ENCODE measurements around the gene CAPN11. TPM values are rescaled to one million over a fixed set of nuclear protein-coding genes. Genes with fewer than 3 reads are reported as not detected.

The CAPN11 gene
- total RNA-seq, 1 donor from 2014 or later = 0.25 TPM

- intact Hi-C loops (cut with micrococcal nuclease) = loop anchor here (2.0 kb wide), 1 partner anchor 54 kb away; no protein-coding TSS in a partner anchor
- Histone ChIP-seq H3K27ac (replicated peaks) (no peak overlapping the region), H3K36me3 (peaks cover 30% of the 10 kb centered on the region), H3K9me3 (replicated peaks) (no peaks in the 10 kb centered on the region), H3K27me3 (ENCODE audit: low read depth) (no peaks in the 10 kb centered on the region), H3K4me3 (no peak overlapping the region), H3K4me1 (peaks cover 16% of the 10 kb centered on the region)
- TF ChIP-seq, protein P1, sequence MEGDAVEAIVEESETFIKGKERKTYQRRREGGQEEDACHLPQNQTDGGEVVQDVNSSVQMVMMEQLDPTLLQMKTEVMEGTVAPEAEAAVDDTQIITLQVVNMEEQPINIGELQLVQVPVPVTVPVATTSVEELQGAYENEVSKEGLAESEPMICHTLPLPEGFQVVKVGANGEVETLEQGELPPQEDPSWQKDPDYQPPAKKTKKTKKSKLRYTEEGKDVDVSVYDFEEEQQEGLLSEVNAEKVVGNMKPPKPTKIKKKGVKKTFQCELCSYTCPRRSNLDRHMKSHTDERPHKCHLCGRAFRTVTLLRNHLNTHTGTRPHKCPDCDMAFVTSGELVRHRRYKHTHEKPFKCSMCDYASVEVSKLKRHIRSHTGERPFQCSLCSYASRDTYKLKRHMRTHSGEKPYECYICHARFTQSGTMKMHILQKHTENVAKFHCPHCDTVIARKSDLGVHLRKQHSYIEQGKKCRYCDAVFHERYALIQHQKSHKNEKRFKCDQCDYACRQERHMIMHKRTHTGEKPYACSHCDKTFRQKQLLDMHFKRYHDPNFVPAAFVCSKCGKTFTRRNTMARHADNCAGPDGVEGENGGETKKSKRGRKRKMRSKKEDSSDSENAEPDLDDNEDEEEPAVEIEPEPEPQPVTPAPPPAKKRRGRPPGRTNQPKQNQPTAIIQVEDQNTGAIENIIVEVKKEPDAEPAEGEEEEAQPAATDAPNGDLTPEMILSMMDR (IDR thresholded peaks at IDR 0.05; ENCODE audit: borderline replicate concordance) = no peak
- no peak for DNase-seq
Observed at GRCh38 chr6:44152533-44152932, 6.1 kb upstream of the CAPN11 start.

DNA sequence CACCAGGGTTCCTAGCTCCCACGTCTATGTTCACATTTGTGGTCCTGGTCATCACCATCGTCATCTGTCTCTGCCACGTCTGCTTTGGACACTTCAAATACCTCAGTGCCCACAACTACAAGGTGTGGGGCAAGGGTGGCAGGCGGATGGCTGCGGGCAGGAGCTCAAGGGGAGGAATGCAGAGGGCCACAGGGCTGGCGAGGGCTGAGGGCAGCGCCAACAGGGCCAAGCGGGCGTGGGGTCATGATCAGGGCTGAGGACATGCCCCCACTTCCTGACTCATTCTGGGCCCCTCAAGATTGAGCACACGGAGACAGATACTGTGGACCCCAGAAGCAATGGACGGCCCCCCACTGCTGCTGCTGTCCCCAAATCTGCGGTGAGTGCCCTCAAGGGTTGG is 4.6 kb upstream of the CAPN11 start:
- Histone ChIP-seq H3K36me3 (peaks cover 14% of the 10 kb centered on the region), H3K4me3 (no peak overlapping the region), H3K27ac (replicated peaks) (no peak overlapping the region), H3K27me3 (ENCODE audit: low read depth) (no peaks in the 10 kb centered on the region), H3K4me1 (peaks cover 16% of the 10 kb centered on the region), H3K9me3 (replicated peaks) (no peaks in the 10 kb centered on the region)
- no peak for DNase-seq
- TF ChIP-seq, protein P1 (IDR thresholded peaks at IDR 0.05; ENCODE audit: borderline replicate concordance) = no peak
- intact Hi-C loops (cut with micrococcal nuclease) = no loop called here

DNA sequence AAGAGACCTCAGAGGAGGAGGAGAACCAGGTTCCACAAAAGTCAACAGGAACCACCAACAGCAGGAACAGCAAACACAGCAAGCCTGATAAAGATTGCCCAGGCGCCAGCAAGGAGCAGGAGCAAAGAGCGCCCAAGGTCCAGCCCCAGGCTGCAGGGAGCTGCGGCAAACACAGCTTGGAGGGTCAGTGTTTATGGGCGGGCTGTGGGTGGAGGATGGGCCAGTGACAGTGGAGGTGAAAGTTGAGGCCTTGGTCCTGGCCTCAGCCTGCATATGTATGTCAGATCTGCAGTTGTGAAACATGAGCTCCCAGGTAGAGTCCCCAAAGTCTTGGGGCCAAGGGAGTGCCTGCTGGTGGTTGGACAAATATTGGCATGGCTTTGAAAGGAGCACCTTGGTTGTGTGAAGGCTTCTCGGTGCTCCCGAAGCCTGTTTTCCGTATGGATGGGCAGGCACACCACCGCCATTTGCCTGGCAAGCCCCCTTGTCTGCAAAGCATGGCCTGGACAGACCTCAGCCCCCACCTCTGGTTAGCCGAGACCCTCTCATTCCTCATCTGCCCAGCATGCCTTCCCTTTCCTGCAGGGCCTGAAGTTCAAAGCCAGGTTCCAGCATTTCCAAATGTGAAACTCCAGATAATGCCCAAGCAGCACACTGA is 2.0 kb upstream of the CAPN11 start:
- TF ChIP-seq, protein P1 (IDR thresholded peaks at IDR 0.05; ENCODE audit: borderline replicate concordance) = no peak
- H3K27me3 ChIP-seq (ENCODE audit: low read depth) = no peaks in the 10 kb centered on the region
- H3K4me1 ChIP-seq = peaks cover 4% of the 10 kb centered on the region
- H3K9me3 ChIP-seq (replicated peaks) = no peaks in the 10 kb centered on the region
- intact Hi-C loops (cut with micrococcal nuclease) = no loop called here
- no peak overlapping the region for H3K27ac ChIP-seq (replicated peaks)
- no peak overlapping the region for H3K4me3 ChIP-seq
- DNase-seq = no peak
- H3K36me3 ChIP-seq = peaks cover 5% of the 10 kb centered on the region

- no peak overlapping the region for H3K4me3 ChIP-seq
- no peaks in the 10 kb centered on the region for H3K4me1 ChIP-seq
- peaks cover 5% of the 10 kb centered on the region for H3K36me3 ChIP-seq
- H3K27ac ChIP-seq (replicated peaks) = no peak overlapping the region
- intact Hi-C loops (cut with micrococcal nuclease) = no loop called here
- DNase-seq = no peak
- H3K9me3 ChIP-seq (replicated peaks) = no peaks in the 10 kb centered on the region
- TF ChIP-seq, protein P1 (IDR thresholded peaks at IDR 0.05; ENCODE audit: borderline replicate concordance) = no peak
- no peaks in the 10 kb centered on the region for H3K27me3 ChIP-seq (ENCODE audit: low read depth)
Observed at GRCh38 chr6:44157152-44157521, 1.5 kb upstream of the CAPN11 start.

GRCh38 chr6:44161997-44162338 is 3.3 kb downstream of the CAPN11 start:
- H3K36me3 ChIP-seq = no peaks in the 10 kb centered on the region
- no peak overlapping the region for H3K4me3 ChIP-seq
- H3K27ac ChIP-seq (replicated peaks) = no peak overlapping the region
- intact Hi-C loops (cut with micrococcal nuclease) = no loop called here
- TF ChIP-seq, protein P1 (IDR thresholded peaks at IDR 0.05; ENCODE audit: borderline replicate concordance) = no peak
- H3K27me3 ChIP-seq (ENCODE audit: low read depth) = peaks cover 8% of the 10 kb centered on the region
- no peaks in the 10 kb centered on the region for H3K4me1 ChIP-seq
- no peak for DNase-seq
- H3K9me3 ChIP-seq (replicated peaks) = no peaks in the 10 kb centered on the region
